Sigmoid colon (tissue), 7 donors: ENCODE results near the gene CBLB. TPM values are rescaled to one million over a fixed set of nuclear protein-coding genes. Genes with fewer than 3 reads are reported as not detected.
A peak's percentile ranks its signal among the peaks of the same experiment; 100 is the strongest.

Experiments used
- DNase-seq: peaks from one replicate; pipeline ENCODE4 v3.0.0-alpha.2; 2019
- H3K27ac ChIP-seq, 4 donors: fragments of 200-600 bp; sonication (generic); one replicate each; pipeline ENCODE4 v1.5.1; 2016 to 2019; ENCODE audit warnings: mild to moderate bottlenecking in 1 of 4
- H3K27me3 ChIP-seq, 3 donors: fragments of 200-600 bp; sonication (generic); one replicate each; pipeline ENCODE4 v1.5.1; 2019; ENCODE audit warnings: mild to moderate bottlenecking in 1 of 3
- H3K36me3 ChIP-seq, 4 donors: fragments of 200-600 bp; sonication (generic); one replicate each; pipeline ENCODE4 v1.5.1; 2016 to 2019
- H3K4me1 ChIP-seq, 4 donors: fragments of 200-600 bp; sonication (generic); one replicate each; pipeline ENCODE4 v1.5.1; 2017 to 2019
- H3K4me3 ChIP-seq, 4 donors: fragments of 200-600 bp; sonication (generic); one replicate each; pipeline ENCODE4 v1.5.1; 2017 to 2019; ENCODE audit warnings: mild to moderate bottlenecking in 2 of 4, moderate library complexity in 1 of 4
- H3K9me3 ChIP-seq, 4 donors: fragments of 200-600 bp in 3 of 4; sonication (generic) in 3 of 4; one replicate each; pipeline versions ENCODE4 v1.5.1 to v1.6.1; 2013 to 2019
- CTCF ChIP-seq, 4 experiments: fragments of 450-650 bp in 3 of 4; fragments of 200-600 bp in 1 of 4; IDR thresholded peaks; one replicate each; pipeline ENCODE4 v1.5.1; 2016 to 2019; ENCODE audit warnings: antibody characterized with exemption in 4 of 4, mild to moderate bottlenecking in 3 of 4, moderate library complexity in 2 of 4
- EP300 ChIP-seq, 4 donors: sonication (generic); formaldehyde crosslinking; IDR thresholded peaks; one replicate each; pipeline ENCODE4 v1.6.1; 2017; ENCODE audit warnings: antibody characterized with exemption in 4 of 4
- POLR2A ChIP-seq, 2 donors: fragments of 450-650 bp; IDR thresholded peaks; one replicate each; pipeline ENCODE4 v1.6.1; 2016; ENCODE audit warnings: antibody characterized with exemption in 2 of 2, mild to moderate bottlenecking in 2 of 2, moderate library complexity in 2 of 2
- POLR2AphosphoS5 ChIP-seq, 4 donors: sonication (generic); formaldehyde crosslinking; IDR thresholded peaks; one replicate each; pipeline ENCODE4 v1.6.1; 2017; ENCODE audit warnings: antibody characterized with exemption in 4 of 4
- WGBS, 2 donors: extraction: QIAGEN DNeasy Blood & Tissue Kit; methylation state at CpG; one replicate each; pipeline ENCODE4 v1.1.7; 2013; 5-methylcytosine and 5-hydroxymethylcytosine counted together
- intact Hi-C: fragments of 100-400 bp; cut with DNase I; formaldehyde crosslinking; loops from one replicate; pipeline ENCODE4 v1.15.1; 2023
- polyA plus RNA-seq, 3 donors: library from polyadenylated mRNA; stranded (reverse); fragments of 200-250 nt; gene quantifications; one replicate each; pipeline ENCODE4 v1.2.3, GENCODE V29; 2013
- total RNA-seq, 4 donors: library from RNA; depleted of rRNA; stranded (reverse); fragments of >200 nt; gene quantifications; one replicate each; pipeline ENCODE4 v1.1.0, GENCODE V29; 2016
- donor health status: healthy with polysubstance abuse.
- donor health status: Bipolar disorder and iron deficiency.
- donor health status: healthy.

CBLB gene
- total and polyA plus RNA-seq, 7 donors: 9.6 to 55.9 (median 27.4) TPM

GRCh38 chr3:105878061-105878460, 9.2 kb upstream of the CBLB start:
- H3K4me1 ChIP-seq: no peaks in the 10 kb centered on the region
- no peak overlapping the region for H3K27ac ChIP-seq
- no peaks in the 10 kb centered on the region for H3K27me3 ChIP-seq
- no peaks in the 10 kb centered on the region for H3K36me3 ChIP-seq
- 76% methylated on average over 1 of the region's 1 CpG for WGBS, 2 donors
- intact Hi-C loops: no loop called here
- no peak for TF ChIP-seq CTCF (IDR thresholded peaks at IDR 0.05)
- no peak for TF ChIP-seq POLR2AphosphoS5 (IDR thresholded peaks at IDR 0.05)
- TF ChIP-seq EP300 (IDR thresholded peaks at IDR 0.05): no peak
- no peak for TF ChIP-seq POLR2A (IDR thresholded peaks at IDR 0.05)
- DNase-seq: no peak
- H3K4me3 ChIP-seq: no peak overlapping the region
- H3K9me3 ChIP-seq: no peaks in the 10 kb centered on the region

GRCh38 chr3:105877336-105877910, 8.6 kb upstream of the CBLB start:
- H3K36me3 ChIP-seq: no peaks in the 10 kb centered on the region
- H3K27me3 ChIP-seq: no peaks in the 10 kb centered on the region
- WGBS, 2 donors: 34 to 67% methylated on average over 1 of the region's 1 CpG
- H3K9me3 ChIP-seq: no peaks in the 10 kb centered on the region
- DNase-seq: no peak
- no peak overlapping the region for H3K27ac ChIP-seq
- TF ChIP-seq EP300 (IDR thresholded peaks at IDR 0.05): no peak
- TF ChIP-seq POLR2A (IDR thresholded peaks at IDR 0.05): no peak
- TF ChIP-seq CTCF (IDR thresholded peaks at IDR 0.05): no peak
- TF ChIP-seq POLR2AphosphoS5 (IDR thresholded peaks at IDR 0.05): no peak
- intact Hi-C loops: no loop called here
- no peak overlapping the region for H3K4me3 ChIP-seq
- H3K4me1 ChIP-seq: no peaks in the 10 kb centered on the region

GRCh38 chr3:105876780-105877327, 8.0 kb upstream of the CBLB start:
- Histone ChIP-seq H3K9me3 (no peaks in the 10 kb centered on the region), H3K27ac (no peak overlapping the region), H3K27me3 (no peaks in the 10 kb centered on the region), H3K4me3 (no peak overlapping the region), H3K36me3 (no peaks in the 10 kb centered on the region), H3K4me1 (no peaks in the 10 kb centered on the region)
- WGBS, 2 donors: 8 to 18% methylated on average over 2 of the region's 2 CpGs
- intact Hi-C loops: no loop called here
- TF ChIP-seq EP300 (IDR thresholded peaks at IDR 0.05): no peak
- TF ChIP-seq POLR2A (IDR thresholded peaks at IDR 0.05): no peak
- TF ChIP-seq CTCF (IDR thresholded peaks at IDR 0.05): no peak
- no peak for TF ChIP-seq POLR2AphosphoS5 (IDR thresholded peaks at IDR 0.05)
- no peak for DNase-seq

- Histone ChIP-seq H3K27ac (peak overlapping the region; percentile 94 to 99 (median 98)), H3K4me3 (peak overlapping the region; percentile 76 to 97 (median 97)), H3K36me3 (no peaks in the 10 kb centered on the region), H3K27me3 (no peaks in the 10 kb centered on the region), H3K9me3 (no peaks in the 10 kb centered on the region), H3K4me1 (peaks cover 0 to 36% (median 27%) of the 10 kb centered on the region in 4 donors)
- intact Hi-C loops: loop anchor here (5.0 to 10.0 kb wide), 3 partner anchors 183 to 1655 kb away; partner anchors contain the start of gene BBX
- no peak for TF ChIP-seq EP300 (IDR thresholded peaks at IDR 0.05)
- TF ChIP-seq CTCF (IDR thresholded peaks at IDR 0.05): no peak
- TF ChIP-seq POLR2AphosphoS5 (IDR thresholded peaks at IDR 0.05): no peak
- no peak for TF ChIP-seq POLR2A (IDR thresholded peaks at IDR 0.05)
- no peak for DNase-seq
- WGBS, 2 donors: 15 to 50% methylated on average over 6 of the region's 6 CpGs
Observed at GRCh38 chr3:105869861-105870755, 1.3 kb upstream of the CBLB start.
